Fibroblast of skin of scalp (primary cell): ENCODE results near the gene BAAT. TPM values are rescaled to one million over a fixed set of nuclear protein-coding genes. Genes with fewer than 3 reads are reported as not detected.
"Not testable (repeated sequence)": the region's sequence is repeated elsewhere in the genome, so short reads cannot be mapped to it uniquely, and the experiment has no call there.

ENCODE experiments used
- DNase-seq: peaks from one replicate; pipeline ENCODE4 v3.0.0-alpha.2; 2013
- polyA plus RNA-seq, 2 experiments: library from polyadenylated mRNA; unstranded; fragments of 120-200 nt; gene quantifications; one replicate each; pipeline ENCODE4 v1.2.1, GENCODE V29; 2013; ENCODE audit not compliant: insufficient read length in 2 of 2

The BAAT gene
- polyA plus RNA-seq (2013, experiment 1 of 2; ENCODE audit: insufficient read length), result 0.06 TPM
- 0.14 TPM for polyA plus RNA-seq (2013, experiment 2 of 2; ENCODE audit: insufficient read length)

DNA sequence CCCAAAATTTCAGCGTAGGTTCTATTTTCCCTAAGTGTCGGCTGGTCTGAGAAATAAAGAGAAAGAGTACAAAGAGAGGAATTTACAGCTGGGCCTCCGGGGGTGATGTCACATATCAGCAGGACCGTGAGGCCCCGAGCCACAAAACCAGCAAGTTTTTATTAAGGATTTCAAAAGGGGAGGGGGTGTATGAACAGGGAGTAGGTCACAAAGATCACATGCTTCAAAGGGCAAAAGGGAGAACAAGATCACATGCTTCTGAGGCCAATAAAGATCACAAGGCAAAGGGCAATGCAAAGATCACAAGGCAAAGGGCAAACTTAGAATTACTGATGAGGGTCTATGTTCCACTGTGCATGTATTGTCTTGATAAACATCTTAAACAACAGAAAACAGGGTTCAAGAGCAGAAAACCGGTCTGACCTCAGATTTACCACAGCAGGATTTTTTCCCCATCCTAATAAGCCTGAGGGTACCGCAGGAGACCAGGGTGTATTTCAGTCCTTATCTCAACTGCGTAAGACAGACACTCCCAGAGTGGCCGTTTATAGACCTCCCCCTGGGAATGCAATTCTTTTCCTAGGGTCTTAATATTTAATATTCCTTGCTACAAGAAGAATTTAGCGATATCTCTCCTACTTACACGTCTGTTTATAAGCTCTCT, at the start of gene BAAT:
Gene BAAT, minus strand, starts transcription at position 134 of the 664 bp plus-strand sequence. CDS start 13,602 bp downstream, outside the sequence.
- DNase-seq, result not testable (repeated sequence)

DNA sequence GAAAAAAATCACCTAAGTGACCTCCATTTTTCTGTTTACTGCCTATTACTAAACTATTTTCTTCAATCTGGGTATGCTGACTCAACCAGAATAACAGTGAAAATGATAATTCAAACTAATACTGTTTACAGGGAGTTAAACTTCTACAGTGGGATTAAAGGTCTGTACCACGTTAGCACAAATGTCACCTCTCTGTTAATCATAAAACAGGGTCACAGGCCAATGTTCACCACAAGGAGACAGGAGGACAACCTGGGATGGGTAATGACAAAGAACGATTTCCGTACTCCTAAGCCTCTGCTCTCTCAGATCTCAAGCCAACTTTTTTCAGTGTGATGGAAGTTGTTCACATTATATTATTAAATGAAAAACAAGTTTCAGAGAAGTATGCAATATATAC, 48.4 kb upstream of the BAAT start:
- DNase-seq, result no peak

DNA sequence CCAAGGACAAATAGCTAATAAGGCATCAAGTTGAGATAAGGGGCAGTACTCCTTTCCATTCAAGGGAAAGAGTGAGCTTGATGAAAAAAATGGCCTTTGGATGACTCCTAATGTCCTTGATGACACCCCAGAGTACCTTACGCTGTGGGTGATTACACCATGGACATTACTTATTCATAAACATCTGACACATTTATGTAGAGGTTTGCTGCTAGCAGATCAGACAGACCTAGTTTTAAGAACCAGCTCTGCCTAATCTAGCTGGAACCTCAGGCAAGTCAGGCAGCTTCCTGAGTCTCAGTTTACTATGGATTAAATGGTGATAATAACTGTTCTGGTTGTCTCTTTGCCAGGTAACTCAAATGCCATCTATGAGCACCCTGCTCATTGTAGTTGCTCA, 47.9 kb upstream of the BAAT start:
- no peak for DNase-seq

DNA sequence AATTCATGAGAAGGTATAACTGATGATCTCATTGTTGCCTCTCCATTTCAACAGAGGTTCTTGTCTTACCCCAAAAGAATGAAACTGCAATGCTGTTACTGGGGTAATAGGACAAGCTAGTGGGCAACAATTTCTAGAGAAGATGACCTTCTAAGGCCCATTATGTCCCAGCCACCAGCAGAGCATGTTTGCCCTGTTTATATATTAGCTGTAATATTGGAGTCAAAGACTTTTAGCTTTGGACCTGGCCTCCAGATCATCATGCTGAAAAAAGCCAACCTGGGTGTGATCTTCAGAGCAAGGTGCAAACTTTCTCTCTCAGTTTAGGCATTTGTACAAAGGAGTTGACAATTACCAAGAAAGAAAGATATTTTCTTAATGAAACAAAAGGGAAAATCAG, 47.4 kb upstream of the BAAT start:
- DNase-seq, result no peak

DNA sequence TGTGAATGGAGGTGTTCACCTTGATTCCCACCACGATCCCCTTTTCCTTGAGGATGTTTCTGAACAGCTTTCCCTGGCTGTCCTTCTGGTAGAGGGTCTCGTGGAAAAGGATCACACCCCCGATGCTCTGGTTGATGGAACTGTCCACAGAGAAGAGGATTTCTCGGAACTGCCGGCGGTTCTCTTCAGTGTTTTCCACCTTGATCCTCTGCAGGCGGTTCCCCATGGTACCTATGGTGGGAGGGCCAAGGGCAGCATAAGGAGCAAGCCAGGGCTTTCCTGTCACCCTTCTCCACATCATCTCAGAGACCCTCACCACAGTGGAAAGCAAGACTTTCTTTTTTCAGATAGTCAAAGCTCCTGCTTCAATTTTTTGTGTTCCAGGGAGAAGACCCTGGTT, 44.9 kb upstream of the BAAT start:
- DNase-seq, result no peak

DNA sequence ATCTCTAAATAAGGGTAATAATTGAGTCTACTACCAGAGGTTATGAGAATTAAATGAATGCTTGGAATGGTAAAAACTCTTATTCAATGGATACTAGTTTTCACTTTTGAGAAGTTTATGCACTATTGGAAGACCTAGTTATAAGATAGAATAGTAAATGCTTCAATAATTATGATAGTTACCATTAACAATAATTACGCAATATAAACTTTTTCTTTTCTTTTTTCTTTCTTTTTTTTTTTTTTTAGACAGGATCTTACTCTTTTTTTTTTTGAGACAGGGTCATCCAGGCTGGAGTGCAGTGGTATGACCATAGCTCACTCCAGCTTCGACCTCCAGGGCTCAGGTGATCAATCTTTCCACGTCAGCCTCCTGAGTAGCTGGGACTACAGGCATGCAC, 44.1 kb upstream of the BAAT start:
- no peak for DNase-seq

DNA sequence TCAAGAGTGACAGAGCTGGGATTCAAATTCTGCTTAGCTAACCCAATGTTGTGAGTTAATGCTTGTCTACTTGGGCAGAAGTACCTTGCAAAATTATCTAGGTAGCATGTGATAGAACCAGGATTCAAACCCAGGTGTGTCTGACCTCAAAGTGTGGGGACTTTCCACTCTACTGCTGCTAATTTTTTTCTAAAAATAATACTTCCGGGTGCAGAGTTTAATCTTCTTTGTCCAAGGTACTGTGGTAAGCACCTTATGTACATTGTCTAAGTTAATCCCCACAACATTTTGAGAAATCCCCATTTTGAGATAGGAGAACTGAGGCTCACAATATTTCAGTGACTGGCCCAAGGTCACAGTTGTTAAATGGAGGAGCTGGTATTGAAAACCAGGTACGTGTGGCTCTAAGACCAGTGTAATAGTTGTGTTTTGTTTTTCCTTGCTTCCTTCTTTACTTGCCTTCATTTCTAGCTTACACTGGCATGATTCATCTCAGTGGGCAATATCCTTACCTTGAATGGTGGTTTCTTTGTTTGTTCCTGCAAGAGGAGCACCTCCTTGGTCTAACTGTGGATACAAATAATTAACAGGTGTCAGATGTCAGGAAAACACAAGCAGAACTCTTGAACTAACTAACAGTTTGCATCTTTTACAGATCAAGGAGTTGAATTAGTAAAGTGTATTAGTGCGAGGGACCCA, 43.3 kb upstream of the BAAT start:
- no peak for DNase-seq

DNA sequence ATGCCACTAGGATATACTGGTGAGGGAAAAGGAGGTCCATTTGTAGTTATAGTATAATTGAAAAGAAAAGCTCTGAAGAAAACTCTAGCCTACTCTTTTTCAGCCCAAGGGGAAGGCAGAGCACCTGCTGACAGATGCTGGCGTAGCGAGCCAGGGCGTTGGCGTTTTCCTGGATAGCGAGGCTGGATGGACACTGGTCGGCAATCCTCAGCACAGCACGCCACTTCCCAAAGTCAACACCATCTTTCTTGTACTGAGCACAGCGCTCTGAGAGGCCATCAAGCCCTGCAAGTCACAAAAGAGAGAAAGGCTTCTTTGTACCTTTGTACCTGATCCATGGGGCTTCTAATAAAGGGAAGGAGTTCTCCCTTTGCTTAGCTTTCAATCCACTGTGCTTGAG, 42.6 kb upstream of the BAAT start:
- no peak for DNase-seq

DNA sequence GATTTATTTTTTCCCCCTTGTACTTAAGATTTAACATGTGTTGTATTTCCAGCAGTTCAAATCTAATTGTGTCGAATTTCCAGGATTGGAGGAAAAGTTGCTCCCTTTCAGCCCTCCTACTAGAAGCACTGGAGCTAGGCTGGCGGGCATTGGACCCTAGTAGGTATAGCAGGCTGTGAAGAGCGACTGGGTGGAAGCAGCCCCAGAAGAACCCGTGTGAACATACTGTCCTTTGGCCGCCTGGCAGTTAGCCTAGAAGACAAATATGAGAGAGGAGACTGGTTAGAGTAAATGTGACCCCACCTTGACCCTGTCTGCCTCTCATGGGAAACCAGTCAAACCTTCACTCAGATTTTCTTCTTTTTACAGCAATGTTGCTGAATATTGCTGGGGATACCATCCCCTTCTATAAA, 36.9 kb upstream of the BAAT start:
- DNase-seq, result no peak

DNA sequence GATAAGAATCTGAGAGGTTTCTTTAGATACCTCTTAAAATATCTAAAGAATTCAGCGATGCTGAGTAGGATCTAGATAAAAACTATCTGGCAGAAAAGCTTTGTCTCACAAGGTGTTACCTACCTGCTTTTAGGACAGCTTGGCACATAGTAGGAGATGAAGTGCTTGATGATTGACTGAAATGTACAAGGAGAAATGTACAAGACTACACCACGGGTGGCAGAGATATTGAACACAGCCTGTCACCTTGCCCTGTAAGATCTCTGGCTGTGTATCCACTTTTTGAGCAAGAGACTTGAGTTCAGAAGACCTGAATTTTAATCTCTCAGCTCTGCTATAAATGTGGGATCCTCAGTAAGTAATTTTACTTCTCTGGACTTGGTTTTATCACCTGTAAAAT, 35.1 kb upstream of the BAAT start:
- DNase-seq, result no peak

DNA sequence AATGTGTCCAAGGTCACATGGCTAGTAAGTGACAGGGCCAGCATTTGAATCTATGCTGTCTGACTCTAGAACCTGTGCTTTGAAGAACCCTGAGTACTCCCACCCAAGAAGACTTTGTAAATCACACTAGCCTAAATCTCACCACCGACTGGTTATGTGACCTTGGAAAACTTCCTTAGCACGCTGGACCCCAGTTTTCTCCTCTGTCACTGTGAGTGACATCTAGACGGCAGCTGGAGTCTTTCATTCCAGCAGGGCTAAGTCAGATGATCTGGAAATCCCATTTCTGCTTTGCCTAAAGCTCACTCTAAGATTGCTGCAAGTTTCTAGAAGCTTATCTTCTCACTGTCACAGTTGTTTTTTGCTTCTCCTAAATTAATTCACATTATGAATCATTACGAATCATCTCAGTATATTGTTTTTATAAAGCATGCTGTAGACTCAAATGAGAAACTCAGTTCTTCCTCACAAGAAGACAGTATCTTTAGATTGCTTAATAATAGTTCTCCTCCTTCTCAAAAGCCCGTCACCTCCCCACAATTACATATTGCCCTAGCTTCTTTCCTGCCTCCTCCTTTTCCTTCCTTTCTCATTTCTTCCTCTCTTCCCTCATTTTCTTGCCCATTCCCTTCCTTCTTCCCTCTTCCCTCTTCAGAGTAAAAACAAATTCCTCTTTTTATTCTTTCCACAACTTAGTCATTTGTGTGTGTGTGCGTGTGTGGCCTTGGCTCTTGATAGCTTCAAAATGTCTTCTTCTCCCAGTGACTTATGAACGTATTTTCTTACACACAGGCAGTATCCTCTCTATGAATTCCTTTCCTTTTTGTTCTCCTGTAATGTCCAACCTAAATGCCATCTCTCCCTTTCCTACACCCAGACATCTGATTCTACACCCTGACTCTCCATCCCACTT, 34.0 kb upstream of the BAAT start:
- DNase-seq, result peak; percentile 57

DNA sequence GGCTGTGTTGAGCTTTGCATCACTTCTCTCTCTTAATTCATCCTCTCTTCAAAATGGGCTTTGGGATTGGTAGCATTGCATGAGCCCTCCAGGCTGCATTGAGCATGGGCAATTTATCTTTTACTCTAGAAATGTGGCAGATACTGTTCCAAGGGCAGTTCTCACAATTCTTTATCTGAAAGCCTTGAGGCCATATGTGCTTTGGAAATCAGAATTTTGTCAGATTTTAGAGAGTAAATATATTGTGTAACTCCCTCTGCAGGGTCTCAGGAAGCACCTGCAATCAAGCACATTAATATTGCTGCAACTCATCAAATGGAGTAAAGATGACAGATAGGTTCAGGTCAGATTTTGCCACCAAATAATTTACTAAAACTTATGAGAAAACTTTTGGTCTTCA, 33.2 kb upstream of the BAAT start:
- no peak for DNase-seq

DNA sequence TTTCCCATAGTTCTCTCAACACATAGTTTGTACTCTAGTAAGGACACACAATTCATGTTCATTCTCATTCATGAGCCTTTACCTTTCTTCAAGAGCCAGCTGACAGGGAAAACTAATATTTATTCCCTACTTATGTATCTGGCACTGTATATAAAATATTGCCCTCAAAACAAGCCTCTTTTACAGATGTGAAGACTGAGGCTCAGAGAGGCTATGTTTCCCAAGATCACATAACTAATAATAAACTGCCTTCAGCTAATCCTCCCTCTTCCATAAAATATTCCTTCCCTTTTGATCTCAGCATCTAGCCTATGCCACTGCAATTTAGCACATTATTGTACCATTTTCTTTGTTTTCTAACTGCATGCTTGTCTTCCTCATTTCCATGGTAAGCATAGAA, 32.6 kb upstream of the BAAT start:
- no peak for DNase-seq

DNA sequence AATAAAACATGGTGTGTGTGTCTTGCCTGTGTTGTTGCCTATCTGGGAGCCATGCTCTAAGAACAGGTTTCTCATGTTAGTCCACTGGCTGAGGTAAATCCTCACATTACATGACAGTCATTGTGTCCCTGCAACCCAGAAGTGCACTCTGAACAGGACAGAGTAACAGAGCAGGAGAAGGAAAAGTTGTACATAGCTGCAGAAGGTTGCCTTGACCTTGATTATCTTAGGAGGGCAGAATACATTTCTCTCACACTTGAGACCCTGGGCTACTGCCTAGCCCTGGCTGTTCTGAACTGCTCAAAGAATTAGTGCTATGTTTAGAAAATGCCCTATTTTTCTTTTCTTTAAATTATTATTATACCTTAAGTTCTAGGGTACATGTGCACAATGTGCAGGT, 30.8 kb upstream of the BAAT start:
- no peak for DNase-seq

DNA sequence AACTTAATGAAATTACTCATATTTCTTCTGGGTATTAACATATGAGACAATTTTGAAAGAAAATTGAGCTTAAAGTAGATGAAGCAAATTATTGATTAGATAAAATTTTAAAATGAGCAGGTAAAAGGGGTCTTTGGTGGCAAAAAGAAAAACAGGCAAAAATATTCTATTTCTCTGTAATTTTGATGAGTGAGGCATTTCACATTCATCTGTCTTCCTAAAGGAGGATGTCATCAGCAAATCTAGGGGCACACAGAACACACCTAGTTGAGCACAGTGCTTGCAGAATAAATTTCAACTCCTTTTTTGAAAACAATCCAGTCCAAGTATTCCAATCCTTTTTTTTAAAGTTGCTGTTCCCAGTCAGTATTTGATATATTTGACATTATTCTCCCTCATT, 30.0 kb upstream of the BAAT start:
- DNase-seq, result no peak

DNA sequence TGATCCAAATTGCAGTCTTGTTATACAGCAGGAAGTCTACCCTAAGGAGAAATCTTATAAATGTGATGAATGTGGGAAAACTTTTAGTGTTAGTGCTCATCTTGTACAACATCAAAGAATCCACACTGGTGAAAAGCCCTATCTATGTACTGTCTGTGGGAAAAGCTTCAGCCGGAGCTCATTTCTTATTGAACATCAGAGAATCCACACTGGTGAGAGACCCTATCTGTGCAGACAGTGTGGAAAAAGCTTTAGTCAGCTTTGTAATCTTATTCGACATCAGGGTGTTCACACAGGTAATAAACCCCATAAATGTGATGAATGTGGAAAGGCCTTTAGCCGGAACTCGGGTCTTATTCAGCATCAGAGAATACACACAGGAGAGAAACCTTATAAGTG, 24.3 kb upstream of the BAAT start:
- DNase-seq, result peak; percentile 7

DNA sequence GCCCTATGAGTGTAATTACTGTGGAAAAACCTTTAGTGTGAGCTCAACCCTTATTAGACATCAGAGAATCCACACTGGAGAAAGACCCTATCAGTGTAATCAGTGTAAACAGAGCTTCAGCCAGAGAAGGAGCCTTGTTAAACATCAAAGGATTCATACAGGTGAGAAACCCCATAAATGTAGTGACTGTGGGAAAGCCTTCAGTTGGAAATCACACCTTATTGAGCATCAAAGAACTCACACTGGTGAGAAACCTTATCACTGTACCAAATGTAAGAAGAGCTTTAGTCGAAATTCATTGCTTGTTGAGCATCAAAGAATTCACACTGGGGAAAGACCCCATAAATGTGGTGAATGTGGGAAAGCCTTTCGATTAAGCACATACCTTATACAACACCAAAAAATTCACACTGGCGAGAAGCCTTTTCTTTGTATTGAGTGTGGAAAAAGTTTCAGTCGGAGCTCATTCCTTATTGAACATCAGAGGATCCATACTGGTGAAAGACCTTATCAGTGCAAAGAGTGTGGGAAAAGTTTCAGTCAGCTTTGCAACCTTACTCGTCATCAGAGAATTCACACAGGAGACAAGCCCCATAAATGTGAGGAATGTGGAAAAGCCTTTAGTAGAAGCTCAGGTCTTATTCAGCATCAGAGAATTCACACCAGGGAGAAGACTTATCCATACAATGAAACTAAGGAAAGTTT, 23.7 kb upstream of the BAAT start:
- no peak for DNase-seq

DNA sequence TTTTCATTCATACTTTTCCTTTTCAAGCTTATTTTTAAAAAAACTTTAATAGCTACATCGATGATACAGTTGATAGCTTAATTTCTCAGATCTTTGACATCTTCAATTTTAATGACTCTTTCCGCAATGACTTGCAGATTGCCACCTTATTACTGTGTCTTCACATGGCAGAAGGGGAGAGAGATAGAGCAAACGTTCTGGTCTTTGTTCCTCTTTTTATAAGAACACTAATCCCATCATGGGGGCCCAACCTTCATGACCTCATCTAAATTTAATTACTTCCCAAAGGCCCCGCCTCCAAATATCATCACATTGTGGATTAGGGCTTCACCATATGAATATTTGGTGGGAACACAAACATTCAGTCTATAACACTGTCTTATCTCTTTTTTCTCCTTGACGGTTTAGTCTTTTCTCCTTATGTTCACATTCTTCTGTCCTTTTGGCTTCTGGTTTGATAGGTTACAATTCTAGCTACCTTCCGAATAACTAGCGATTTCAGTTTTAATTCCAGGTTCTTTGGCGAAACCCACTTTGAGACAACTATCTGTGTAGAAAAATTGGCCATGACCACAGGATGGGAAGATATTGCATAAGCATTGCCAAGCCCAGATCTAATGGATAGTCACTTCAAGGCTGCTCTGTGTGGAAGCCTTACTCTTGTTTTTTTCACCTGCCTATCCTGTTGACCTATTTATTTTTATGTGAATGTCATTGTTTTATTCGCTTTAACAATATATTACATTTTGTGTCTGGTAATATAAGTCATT, 18.9 kb upstream of the BAAT start:
- DNase-seq, result no peak

DNA sequence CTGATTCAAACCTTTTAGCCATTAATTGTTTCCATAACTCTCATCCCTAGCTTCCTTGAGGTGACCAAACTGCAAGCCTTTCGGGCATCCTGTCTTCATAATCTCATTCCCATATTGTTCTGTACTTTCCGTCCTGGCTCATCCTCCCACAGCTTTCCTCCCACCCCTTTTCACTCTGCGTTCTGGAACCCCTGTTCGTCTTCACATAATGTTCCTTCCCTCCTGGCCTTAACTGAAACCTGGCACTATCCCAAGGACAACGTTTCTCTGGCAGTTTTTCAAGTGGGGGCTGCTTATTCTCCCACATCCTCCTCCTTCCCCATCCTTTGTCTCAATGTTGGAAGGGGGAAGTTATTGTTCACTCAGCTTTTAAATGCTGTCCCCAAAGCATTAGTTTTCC, 15.3 kb upstream of the BAAT start:
- DNase-seq, result no peak

DNA sequence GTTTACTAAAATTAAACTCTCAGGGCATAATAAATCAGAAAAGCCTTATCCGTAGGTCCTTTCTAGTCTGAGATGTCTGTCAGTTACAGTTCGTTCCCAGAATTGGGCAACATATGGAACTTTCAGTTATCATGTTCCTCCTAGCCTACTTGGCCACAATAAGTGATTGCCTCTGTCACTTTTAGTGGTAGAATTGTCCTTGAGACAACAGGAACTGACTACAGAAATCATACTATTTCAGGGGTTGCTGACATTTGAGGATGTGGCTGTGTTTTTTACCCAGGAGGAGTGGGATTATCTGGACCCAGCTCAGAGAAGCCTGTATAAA, 14.8 kb upstream of the BAAT start:
- no peak for DNase-seq

DNA sequence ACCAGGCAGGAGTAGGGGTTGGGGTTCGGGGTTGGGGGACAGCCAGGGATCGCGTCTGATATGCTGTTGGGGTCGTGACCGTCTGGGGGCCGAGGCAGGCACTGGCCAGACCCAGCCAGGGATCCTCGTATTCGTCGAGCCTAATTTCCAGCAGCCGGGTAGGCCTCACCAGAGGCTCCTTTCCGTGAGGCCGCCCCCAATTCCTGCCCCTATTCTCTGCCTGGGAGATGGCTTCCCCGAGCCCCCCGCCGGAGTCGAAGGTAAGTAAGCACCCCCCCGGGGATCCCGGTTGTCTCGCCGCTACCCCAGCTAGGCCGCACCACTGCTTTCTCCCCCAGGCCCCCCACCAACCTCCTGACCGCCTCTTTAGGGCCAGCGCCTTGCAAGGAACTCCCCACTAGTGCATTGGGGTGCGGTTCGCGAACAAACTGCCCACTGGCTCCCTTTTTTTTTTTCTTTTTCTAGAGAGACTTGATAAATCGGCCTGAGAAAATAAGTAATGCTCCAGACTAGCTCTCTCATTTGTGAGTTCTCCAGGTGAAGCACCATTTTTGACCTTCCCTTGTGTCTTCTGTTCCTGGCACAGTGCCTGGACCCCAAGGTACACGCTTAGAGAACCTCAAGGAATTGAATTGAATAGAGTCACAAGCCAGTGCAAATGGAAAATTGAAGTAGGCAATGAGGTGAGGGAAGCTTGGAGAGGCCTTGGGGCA, 14.3 kb upstream of the BAAT start:
- DNase-seq, result no peak
